NCI-H526 treated with DMSO at 0.1 percent for 48 hours (cell line): ENCODE data around the gene BPNT1.
"Not testable (repeated sequence)": the region's sequence is repeated elsewhere in the genome, so short reads cannot be mapped to it uniquely, and the experiment has no call there.

Experiments used
- DNase-seq: peaks from one replicate; lab custom pipeline; 2025; lab: John Stamatoyannopoulos, UW

The BPNT1 gene

GRCh38 chr1:220089650-220090556, at the start of gene BPNT1:
TSS of gene BPNT1 (minus strand) at chr1:220089788. CDS start at chr1:220079846, 9,942 bp downstream.
- DNase-seq: peak; percentile 85

- no peak for DNase-seq
Measured at GRCh38 chr1:220137019-220137786, 47.6 kb upstream of the BPNT1 start.

GRCh38 chr1:220135755-220136154, 46.2 kb upstream of the BPNT1 start:
- no peak for DNase-seq

GRCh38 chr1:220129479-220130210, 40.1 kb upstream of the BPNT1 start:
- no peak for DNase-seq

- DNase-seq: no peak
Measured at GRCh38 chr1:220127076-220127475, 37.5 kb upstream of the BPNT1 start.

- DNase-seq: no peak
Measured at GRCh38 chr1:220124542-220124941, 35.0 kb upstream of the BPNT1 start.

- DNase-seq: no peak
Measured at GRCh38 chr1:220123889-220124288, 34.3 kb upstream of the BPNT1 start.

GRCh38 chr1:220123066-220123465, 33.5 kb upstream of the BPNT1 start:
- DNase-seq: no peak

GRCh38 chr1:220121791-220122530, 32.4 kb upstream of the BPNT1 start:
- no peak for DNase-seq

- no peak for DNase-seq
Measured at GRCh38 chr1:220119043-220119512, 29.5 kb upstream of the BPNT1 start.

- no peak for DNase-seq
Measured at GRCh38 chr1:220113136-220113695, 23.6 kb upstream of the BPNT1 start.

- not testable (repeated sequence) for DNase-seq
Measured at GRCh38 chr1:220112600-220112999, 23.0 kb upstream of the BPNT1 start.

- DNase-seq: not testable (repeated sequence)
Measured at GRCh38 chr1:220110473-220110872, 20.9 kb upstream of the BPNT1 start.

- DNase-seq: no peak
Measured at GRCh38 chr1:220099826-220100225, 10.2 kb upstream of the BPNT1 start.

GRCh38 chr1:220094016-220094911, 4.7 kb upstream of the BPNT1 start, which contains the start of gene IARS2:
TSS of gene IARS2 (plus strand) at chr1:220094132. CDS start at chr1:220094217, 85 bp downstream.
- peak; percentile 40 for DNase-seq

- no peak for DNase-seq
Measured at GRCh38 chr1:220093361-220094015, 3.9 kb upstream of the BPNT1 start.

- no peak for DNase-seq
Measured at GRCh38 chr1:220092694-220093093, 3.1 kb upstream of the BPNT1 start.

GRCh38 chr1:220086261-220086686, 3.3 kb downstream of the BPNT1 start:
- DNase-seq: not testable (repeated sequence)

GRCh38 chr1:220084460-220084859, 5.1 kb downstream of the BPNT1 start:
- no peak for DNase-seq
